IMR-90 (cell line): ENCODE measurements around the gene TXNDC15. TPM values are rescaled to one million over a fixed set of nuclear protein-coding genes. Genes with fewer than 3 reads are reported as not detected.

Experiments
- ATAC-seq: fragments of 200-7000 bp; cut with Tn5 transposase; 2 replicates; pipeline ENCODE4 v1.9.1; 2020; ENCODE audit warnings: low read depth, mild to moderate bottlenecking, moderate library complexity
- BruUV-seq: library from RNA; stranded (reverse); fragments of 400-500 nt; replicated peaks from 2 replicates; lab custom pipeline; 2021; lab: Mats Ljungman, UMichigan
- CTCF ChIA-PET: fragments of 300-600 bp; formaldehyde crosslinking; extraction: SDS; loops from one replicate; lab custom pipeline; 2021; ENCODE audit warnings: antibody characterized with exemption; lab: Yijun Ruan, JAX
- POLR2A ChIA-PET: fragments of 300-600 bp; sonication (Branson Sonifier 250); formaldehyde crosslinking; loops from one replicate; lab custom pipeline; 2022; ENCODE audit warnings: antibody characterized with exemption; ENCODE audit not compliant: unreplicated experiment; lab: Charles Lee
- DNase-seq: peaks from one replicate; pipeline ENCODE4 v3.0.0; 2013
- H2AFZ ChIP-seq: replicated peaks from 2 replicates; pipeline ENCODE3; 2013; ENCODE audit warnings: low read length, mild to moderate bottlenecking; ENCODE audit not compliant: poor library complexity
- H2AK5ac ChIP-seq: 2 replicates; pipeline ENCODE4 v1.6.1; 2013; ENCODE audit warnings: low read depth, low read length, inconsistent platforms
- H2AK9ac ChIP-seq: replicated peaks from 2 replicates; pipeline ENCODE3; 2013; ENCODE audit warnings: mild to moderate bottlenecking, low read depth, low read length, moderate library complexity; ENCODE audit not compliant: poor library complexity
- H2BK120ac ChIP-seq: 2 replicates; pipeline ENCODE4 v1.6.1; 2013; ENCODE audit warnings: low read depth, low read length, inconsistent platforms
- H2BK15ac ChIP-seq: 3 replicates; pipeline ENCODE4 v1.6.1; 2013; ENCODE audit warnings: low read depth, low read length, inconsistent platforms
- H2BK20ac ChIP-seq: 2 replicates; pipeline ENCODE4 v1.6.1; 2013; ENCODE audit warnings: low read depth, mild to moderate bottlenecking, inconsistent platforms, low read length, moderate library complexity
- H2BK5ac ChIP-seq: 2 replicates; pipeline ENCODE4 v1.6.1; 2013; ENCODE audit warnings: mild to moderate bottlenecking, low read depth, low read length, inconsistent platforms; ENCODE audit not compliant: poor library complexity, severe bottlenecking
- H3K14ac ChIP-seq: replicated peaks from 2 replicates; pipeline ENCODE4 v1.6.1; 2013; ENCODE audit warnings: low read depth, low read length, inconsistent platforms
- H3K18ac ChIP-seq: 2 replicates; pipeline ENCODE4 v1.6.1; 2013; ENCODE audit warnings: low read depth, low read length, control low read depth
- H3K23ac ChIP-seq: 2 replicates; pipeline ENCODE4 v1.6.1; 2013; ENCODE audit warnings: low read depth, low read length, inconsistent platforms
- H3K27ac ChIP-seq: 2 replicates; pipeline ENCODE4 v1.5.1; 2013; ENCODE audit warnings: mild to moderate bottlenecking, control low read depth, low read length; ENCODE audit not compliant: insufficient read depth
- H3K27me3 ChIP-seq: 2 replicates; pipeline ENCODE4 v1.6.1; 2013; ENCODE audit warnings: low read length; ENCODE audit not compliant: control insufficient read depth, insufficient read depth
- H3K36me3 ChIP-seq: 2 replicates; pipeline ENCODE4 v1.6.1; 2013; ENCODE audit warnings: low read length, mixed read lengths; ENCODE audit not compliant: control insufficient read depth, insufficient read depth
- H3K4ac ChIP-seq: 2 replicates; pipeline ENCODE4 v1.6.1; 2013; ENCODE audit warnings: low read depth, low read length, inconsistent platforms
- H3K4me1 ChIP-seq: 2 replicates; pipeline ENCODE4 v1.6.1; 2013; ENCODE audit warnings: low read length, mixed read lengths; ENCODE audit not compliant: control insufficient read depth, insufficient read depth
- H3K4me2 ChIP-seq: 2 replicates; pipeline ENCODE4 v1.6.1; 2013; ENCODE audit warnings: low read depth, mild to moderate bottlenecking, control low read depth, low read length, moderate library complexity
- H3K4me3 ChIP-seq: 2 replicates; pipeline ENCODE4 v1.5.1; 2013; ENCODE audit warnings: low read depth, mild to moderate bottlenecking, control low read depth, low read length, moderate library complexity; ENCODE audit not compliant: insufficient read depth
- H3K56ac ChIP-seq: 2 replicates; pipeline ENCODE4 v1.6.1; 2013; ENCODE audit warnings: low read length, inconsistent platforms; ENCODE audit not compliant: insufficient read depth; ENCODE audit errors: extremely low read depth
- H3K79me1 ChIP-seq, 2 experiments: 2 replicates each; pipeline ENCODE4 v1.6.1; 2013; ENCODE audit warnings: low read length in 2 of 2, inconsistent platforms in 1 of 2, low read depth in 1 of 2
- H3K9ac ChIP-seq: 2 replicates; pipeline ENCODE4 v1.6.1; 2013; ENCODE audit warnings: low read depth, low read length, control low read depth
- H3K9me1 ChIP-seq: 2 replicates; pipeline ENCODE4 v1.6.1; 2013; ENCODE audit warnings: low read length, inconsistent platforms; ENCODE audit not compliant: insufficient read depth
- H3K9me3 ChIP-seq: 2 replicates; pipeline ENCODE4 v1.6.1; 2013; ENCODE audit warnings: low read length; ENCODE audit not compliant: control insufficient read depth, insufficient read depth
- H4K20me1 ChIP-seq: 2 replicates; pipeline ENCODE4 v1.6.1; 2013; ENCODE audit warnings: low read length, inconsistent platforms; ENCODE audit not compliant: insufficient read depth
- H4K5ac ChIP-seq: 2 replicates; pipeline ENCODE4 v1.6.1; 2013; ENCODE audit warnings: mild to moderate bottlenecking, low read depth, low read length, control low read depth
- H4K8ac ChIP-seq, 2 experiments: 2 replicates each; pipeline ENCODE4 v1.6.1; 2013; ENCODE audit warnings: low read depth in 2 of 2, low read length in 2 of 2, control low read depth in 1 of 2, inconsistent platforms in 1 of 2
- H4K91ac ChIP-seq: 2 replicates; pipeline ENCODE4 v1.6.1; 2013; ENCODE audit warnings: low read depth, low read length, inconsistent platforms; ENCODE audit not compliant: insufficient read depth
- FOS ChIP-seq: fragments of 150-350 bp; IDR thresholded peaks from 2 replicates; pipeline ENCODE4 v1.6.1; 2016; ENCODE audit warnings: low read depth, low read length
- MXI1 ChIP-seq: IDR thresholded peaks from 2 replicates; pipeline ENCODE4 v1.6.1; 2012; ENCODE audit warnings: low read depth, mild to moderate bottlenecking, low read length, moderate library complexity, borderline replicate concordance
- NFE2L2 ChIP-seq: fragments of 150-350 bp; IDR thresholded peaks from 2 replicates; pipeline ENCODE4 v1.6.1; 2016; ENCODE audit warnings: low read depth, mild to moderate bottlenecking, low read length
- RCOR1 ChIP-seq: IDR thresholded peaks from 2 replicates; pipeline ENCODE4 v1.6.1; 2012; ENCODE audit warnings: mild to moderate bottlenecking, low read length, improper control_type of control experiment; ENCODE audit not compliant: insufficient replicate concordance
- RFX5 ChIP-seq: IDR thresholded peaks from 2 replicates; pipeline ENCODE4 v1.8.0; 2012; ENCODE audit warnings: low read depth, mild to moderate bottlenecking, low read length, moderate library complexity
- WGBS, 2 experiments: methylation state at CpG; one replicate each; pipeline versions ENCODE4 v1.1.5 to v1.1.7; 2013; ENCODE audit warnings: missing lambda C conversion rate in 2 of 2; ENCODE audit not compliant: insufficient read length in 1 of 2; ENCODE audit errors: extremely low coverage in 2 of 2; 5-methylcytosine and 5-hydroxymethylcytosine counted together
- dilution Hi-C: fragments of 300-500 bp; cut with HindIII; formaldehyde crosslinking; loops from one replicate; pipeline ENCODE4 v1.14.3; 2018; ENCODE audit warnings: low sequenced_read_pairs; ENCODE audit not compliant: unreplicated experiment
- in situ Hi-C: fragments of 300-500 bp; cut with MboI; formaldehyde crosslinking; loops from 3 replicates; pipeline ENCODE4 v1.14.3; 2019; ENCODE audit warnings: low sequenced_read_pairs, inconsistent platforms, mixed read lengths
- intact Hi-C: fragments of 100-400 bp; cut with micrococcal nuclease; formaldehyde crosslinking; loops from 2 replicates; pipeline ENCODE4 v1.10.0; 2022
- microRNA-seq, 2 experiments: library from miRNA; stranded (forward) in 1 of 2; unstranded in 1 of 2; fragments of 10-50 nt in 1 of 2; fragments of <30 nt in 1 of 2; gene quantifications in 1 of 2; microRNA quantifications in 1 of 2; one replicate each; pipeline versions ENCODE3 to v1.1.0; 2013 to 2020; ENCODE audit not compliant: insufficient read depth in 1 of 2, insufficient read length in 1 of 2, unreplicated experiment in 1 of 2
- polyA plus RNA-seq, 3 experiments: library from polyadenylated mRNA; depleted of rRNA; stranded (reverse); fragments of >200 nt; gene quantifications; 2 replicates each; pipeline ENCODE4 v1.2.3, GENCODE V29; 2012; ENCODE audit warnings: low replicate concordance in 1 of 3
- small RNA-seq, 5 experiments: library from RNA; depleted of rRNA; stranded (forward); fragments of <200 nt; gene quantifications; one replicate each; pipeline ENCODE3, GENCODE V24; 2012
- total RNA-seq: library from RNA; depleted of rRNA; stranded (reverse); fragments of >200 nt; gene quantifications from 2 replicates; pipeline ENCODE4 v1.2.3, GENCODE V29; 2012; rRNA removed
- TF ChIP-seq, protein P1 (sequence below): fragments of 150-350 bp; IDR thresholded peaks from 2 replicates; pipeline ENCODE4 v1.6.1; 2016; ENCODE audit warnings: low read depth, mild to moderate bottlenecking, low read length, moderate library complexity, borderline replicate concordance

The TXNDC15 gene
- total and polyA plus RNA-seq, 2 of the 4 experiments (the other 2 are of a cell fraction), result 87.0 to 125 TPM

GRCh38 chr5:134949316-134949715 lies 75.1 kb downstream of the TXNDC15 start:
- Histone ChIP-seq H3K4me3 (no peak overlapping the region), H3K9me1 (no peaks in the 10 kb centered on the region; the same call in 1 of the 2 replicates), H3K4ac (no peak overlapping the region), H2BK15ac (no peak overlapping the region), H3K23ac (no peak overlapping the region), H2BK120ac (no peak overlapping the region), H2AK9ac (no peak overlapping the region), H3K9ac (no peak overlapping the region), H4K91ac (no peak overlapping the region), H2AFZ (no peak overlapping the region), H3K9me3 (no peaks in the 10 kb centered on the region), H2AK5ac (no peak overlapping the region), H3K4me1 (peaks cover 5% of the 10 kb centered on the region), H3K18ac (no peak overlapping the region), H2BK20ac (no peak overlapping the region), H3K14ac (no peak overlapping the region), H3K56ac (no peak overlapping the region), H4K8ac (no peak overlapping the region), H4K5ac (no peak overlapping the region), H3K27ac (no peak overlapping the region), H2BK5ac (no peak overlapping the region), H3K79me1 (0 out of 4 replicates have a peak, but pooled peaks cover 0 to 3% of the 10 kb centered on the region in 2 experiments), H4K20me1 (no peaks in the 10 kb centered on the region; the same call in 1 of the 2 replicates), H3K27me3 (no peaks in the 10 kb centered on the region), H3K36me3 (no peaks in the 10 kb centered on the region), H3K4me2 (no peak overlapping the region)
- ATAC-seq (no peak), DNase-seq (no peak)
- TF ChIP-seq RCOR1 (no peak), NFE2L2 (no peak), MXI1 (no peak), RFX5 (no peak), FOS (no peak)
- TF ChIP-seq, protein P1, sequence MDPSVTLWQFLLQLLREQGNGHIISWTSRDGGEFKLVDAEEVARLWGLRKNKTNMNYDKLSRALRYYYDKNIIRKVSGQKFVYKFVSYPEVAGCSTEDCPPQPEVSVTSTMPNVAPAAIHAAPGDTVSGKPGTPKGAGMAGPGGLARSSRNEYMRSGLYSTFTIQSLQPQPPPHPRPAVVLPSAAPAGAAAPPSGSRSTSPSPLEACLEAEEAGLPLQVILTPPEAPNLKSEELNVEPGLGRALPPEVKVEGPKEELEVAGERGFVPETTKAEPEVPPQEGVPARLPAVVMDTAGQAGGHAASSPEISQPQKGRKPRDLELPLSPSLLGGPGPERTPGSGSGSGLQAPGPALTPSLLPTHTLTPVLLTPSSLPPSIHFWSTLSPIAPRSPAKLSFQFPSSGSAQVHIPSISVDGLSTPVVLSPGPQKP, result no peak
- intact Hi-C loops (no loop called here), dilution Hi-C loops (no loop called here), in situ Hi-C loops (no loop called here)
- no TSS peak for BruUV-seq
- WGBS, 2 experiments, result 95% methylated on average over 4 of the region's 5 CpGs; no CpG with 5 or more reads in 1 of the 2 experiments
- POLR2A ChIA-PET, result no interaction called here
- CTCF ChIA-PET, result interaction anchor here (0.8 to 1.4 kb wide), 2 partner anchors 11 to 16 kb away, joined by 3 to 4 read pairs; no protein-coding TSS in a partner anchor

Small RNA genes lying within 50 kb of the gene (microRNA-seq; reads per million reads assigned to microRNA genes)
- gene MIR4461 (ENCODE audit: insufficient read depth in 1 of 2, insufficient read length in 1 of 2, unreplicated experiment in 1 of 2) (0 reads per million in 2 experiments), gene MTND3P25 (ENCODE audit: insufficient read depth, insufficient read length) (not detected), gene MTND4LP30 (ENCODE audit: insufficient read depth, insufficient read length) (not detected)

Small RNA genes lying within 50 kb of the gene (small RNA-seq; reads per million reads assigned to genes)
- gene MIR4461, result 0 reads per million in 5 experiments
- gene MTND3P25, result 0 reads per million in 5 experiments
- 0 reads per million in 5 experiments for gene MTND4LP30

Other genes with a start within 250 kb of the TXNDC15 start
- gene SAR1B, start 241.5 kb upstream of the TXNDC15 start, total RNA-seq, result 66.0 and 164 TPM in 2 replicates
- gene SAR1B, start 241.5 kb upstream of the TXNDC15 start, polyA plus RNA-seq (2012; rRNA removed), result 40.2 and 44.6 TPM in 2 replicates
- 28.1 and 31.7 TPM in 2 replicates for gene SEC24A, start 225.6 kb upstream of the TXNDC15 start, total RNA-seq
- gene SEC24A, start 225.6 kb upstream of the TXNDC15 start, polyA plus RNA-seq (2012; rRNA removed), result 23.9 and 25.4 TPM in 2 replicates
- gene CAMLG, start 135.8 kb upstream of the TXNDC15 start, total RNA-seq, result 13.1 and 24.7 TPM in 2 replicates
- 10.6 and 11.9 TPM in 2 replicates for gene CAMLG, start 135.8 kb upstream of the TXNDC15 start, polyA plus RNA-seq (2012; rRNA removed)
- gene DDX46, start 115.6 kb upstream of the TXNDC15 start, total RNA-seq, result 26.0 and 31.9 TPM in 2 replicates
- gene DDX46, start 115.6 kb upstream of the TXNDC15 start, polyA plus RNA-seq (2012; rRNA removed), result 19.3 and 22.5 TPM in 2 replicates
- gene C5orf24, start 28.4 kb upstream of the TXNDC15 start, total RNA-seq, result 29.8 and 53.9 TPM in 2 replicates
- 31.1 and 44.9 TPM in 2 replicates for gene C5orf24, start 28.4 kb upstream of the TXNDC15 start, polyA plus RNA-seq (2012; rRNA removed)
- gene PCBD2, start 30.8 kb downstream of the TXNDC15 start, total RNA-seq, result 2.2 and 2.8 TPM in 2 replicates
- gene PCBD2, start 30.8 kb downstream of the TXNDC15 start, polyA plus RNA-seq (2012; rRNA removed), result 2.5 and 2.7 TPM in 2 replicates
- gene CATSPER3, start 93.5 kb downstream of the TXNDC15 start, total RNA-seq, result under 0.01 TPM in 1 of 2 replicates, not detected in the other
- gene CATSPER3, start 93.5 kb downstream of the TXNDC15 start, polyA plus RNA-seq (2012; rRNA removed), result 0.12 TPM in 1 of 2 replicates, not detected in the other
- gene PITX1, start 159.9 kb downstream of the TXNDC15 start, total RNA-seq, result 10.3 and 10.4 TPM in 2 replicates
- gene PITX1, start 159.9 kb downstream of the TXNDC15 start, polyA plus RNA-seq (2012; rRNA removed), result 29.8 and 41.9 TPM in 2 replicates